HG03280 (cell line): ENCODE results near the gene ATXN2.
"Not testable (repeated sequence)": the region's sequence is repeated elsewhere in the genome, so short reads cannot be mapped to it uniquely, and the experiment has no call there.

Experiments
- ATAC-seq: cut with Tn5 transposase; IDR thresholded peaks from one replicate; pipeline ENCODE4 v1.9.1; 2021; ENCODE audit warnings: mild to moderate bottlenecking, moderate library complexity; ENCODE audit not compliant: unreplicated experiment

The ATXN2 gene

DNA sequence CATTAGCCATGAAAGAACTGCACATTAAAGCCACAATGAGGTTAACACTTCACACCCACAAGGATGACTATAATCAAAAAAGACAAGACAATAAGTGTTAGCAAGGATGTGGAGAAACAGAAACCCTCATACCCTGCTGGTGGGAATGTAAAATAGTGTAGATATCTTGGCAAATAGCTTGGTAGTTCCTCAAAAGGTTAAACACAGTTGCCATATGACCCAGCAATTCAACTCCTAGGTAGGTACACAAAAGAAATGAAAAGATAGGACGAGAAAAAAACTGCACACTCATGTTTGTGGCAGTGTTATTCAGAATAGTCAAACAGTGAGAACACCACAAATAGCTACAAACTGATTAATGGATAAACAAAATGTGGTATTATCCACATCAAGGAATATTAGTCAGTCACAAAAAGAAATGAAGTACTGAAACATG is 93.5 kb downstream of the ATXN2 start:
- ATAC-seq: no peak

DNA sequence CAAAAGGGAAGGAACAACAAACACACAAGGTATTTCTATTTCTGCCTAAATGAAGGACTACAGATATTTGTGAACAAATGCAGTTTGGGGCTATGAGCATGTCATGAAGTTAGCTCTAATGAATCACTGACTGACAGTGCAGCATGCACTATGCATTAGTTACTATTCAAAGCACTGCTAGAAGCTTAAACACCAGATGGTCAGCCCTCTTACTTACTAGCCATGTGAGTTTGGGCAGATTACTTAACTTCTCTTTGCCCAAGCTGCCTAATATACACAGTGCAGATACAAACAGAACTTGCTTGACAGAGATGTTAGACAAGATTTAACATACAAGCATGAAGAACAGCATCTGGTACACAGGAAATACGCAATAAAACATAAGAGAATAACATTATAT is 96.0 kb downstream of the ATXN2 start:
- ATAC-seq: no peak

DNA sequence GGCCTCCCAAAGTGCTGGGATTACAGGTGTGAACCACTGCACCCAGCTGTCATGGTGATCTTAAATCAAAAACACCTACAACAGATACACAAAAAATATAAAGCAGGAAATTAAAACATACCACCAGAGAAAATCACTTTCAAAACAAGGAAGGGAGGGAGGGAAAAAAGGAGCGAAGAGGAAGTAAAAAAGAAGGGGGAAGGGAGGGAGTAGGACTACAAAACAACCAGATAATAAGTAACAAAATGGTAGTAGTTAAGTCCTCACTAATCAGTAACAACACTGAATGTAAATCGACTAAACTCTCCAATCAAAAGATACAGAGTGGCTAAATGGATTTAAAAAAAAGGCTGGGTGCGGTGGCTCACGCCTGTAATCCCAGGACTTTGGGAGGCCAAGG is 104.4 kb downstream of the ATXN2 start:
- no peak for ATAC-seq

DNA sequence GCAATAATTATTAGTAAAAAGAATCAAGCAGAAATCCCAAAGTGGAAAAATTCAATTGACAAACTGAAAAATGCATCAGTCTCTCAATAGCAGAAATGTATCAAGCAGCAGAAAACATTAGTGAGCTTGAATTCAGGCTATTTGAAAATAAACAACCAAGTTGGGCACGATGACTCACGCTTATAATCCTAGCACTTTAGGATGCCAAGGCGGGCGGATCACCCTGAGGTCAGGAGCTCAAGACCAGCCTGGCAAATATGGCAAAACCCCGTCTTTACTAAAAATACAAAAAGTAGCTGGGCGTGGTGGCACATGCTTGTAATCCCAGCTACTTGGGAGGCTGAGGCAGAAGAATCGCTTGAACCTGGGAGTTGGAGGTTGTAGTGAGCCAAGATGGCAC is 106.1 kb downstream of the ATXN2 start:
- not testable (repeated sequence) for ATAC-seq

DNA sequence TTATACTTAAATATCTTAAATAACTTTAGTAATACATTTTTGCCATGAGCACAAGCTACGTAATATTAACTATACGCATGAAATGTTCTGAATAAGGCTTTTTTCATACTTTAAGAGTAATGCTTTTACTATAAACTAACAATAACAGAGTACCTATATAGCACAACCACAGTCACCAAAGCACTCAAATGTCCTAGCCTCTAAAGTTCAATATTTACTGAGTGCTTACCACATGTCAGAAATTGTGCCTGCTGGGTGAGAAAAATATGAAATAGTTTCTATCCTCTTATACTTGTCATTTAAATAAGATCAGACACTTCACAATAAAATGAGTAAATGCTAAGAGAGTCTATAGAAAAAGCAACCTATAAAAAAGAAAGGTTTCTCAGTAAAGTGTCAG is 110.3 kb downstream of the ATXN2 start:
- no peak for ATAC-seq

DNA sequence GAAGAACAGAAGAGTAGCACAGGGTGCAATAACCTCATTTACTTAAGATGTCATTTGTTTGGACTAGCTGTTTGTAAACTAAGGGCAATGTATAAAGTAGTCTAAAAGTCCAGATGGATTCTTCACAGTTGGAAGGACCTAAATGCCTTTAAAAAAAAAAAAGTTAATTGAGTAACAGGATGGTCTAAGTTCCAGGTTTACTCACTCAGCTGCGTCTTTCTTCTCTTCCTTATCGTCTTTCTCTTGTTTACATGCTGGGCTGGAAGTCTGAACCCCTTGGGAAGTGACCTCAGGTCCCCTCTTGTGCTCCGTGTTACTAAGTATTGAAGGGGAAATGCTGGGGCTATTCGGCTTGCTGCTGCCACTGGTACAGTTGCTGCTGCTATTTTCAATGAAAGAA is 110.8 kb downstream of the ATXN2 start:
- ATAC-seq: no peak

DNA sequence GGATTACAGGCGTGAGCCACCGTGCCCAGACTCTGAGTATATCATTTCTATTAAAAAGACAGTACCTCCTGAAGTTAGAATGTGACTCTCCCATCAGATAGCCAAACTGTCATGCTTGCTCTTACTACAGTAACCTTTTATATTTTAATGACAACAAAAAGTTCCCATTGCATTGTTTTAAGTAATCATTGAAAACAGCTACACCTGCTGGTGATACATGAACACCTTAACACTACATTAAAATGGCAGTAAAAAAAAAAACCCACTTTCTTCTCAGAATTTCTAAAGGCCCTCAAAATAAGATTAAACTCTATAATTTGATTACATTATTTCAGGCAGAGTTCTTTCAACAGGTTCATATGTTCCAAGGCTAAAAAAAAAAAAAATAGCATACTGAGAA is 116.7 kb downstream of the ATXN2 start:
- ATAC-seq: no peak

DNA sequence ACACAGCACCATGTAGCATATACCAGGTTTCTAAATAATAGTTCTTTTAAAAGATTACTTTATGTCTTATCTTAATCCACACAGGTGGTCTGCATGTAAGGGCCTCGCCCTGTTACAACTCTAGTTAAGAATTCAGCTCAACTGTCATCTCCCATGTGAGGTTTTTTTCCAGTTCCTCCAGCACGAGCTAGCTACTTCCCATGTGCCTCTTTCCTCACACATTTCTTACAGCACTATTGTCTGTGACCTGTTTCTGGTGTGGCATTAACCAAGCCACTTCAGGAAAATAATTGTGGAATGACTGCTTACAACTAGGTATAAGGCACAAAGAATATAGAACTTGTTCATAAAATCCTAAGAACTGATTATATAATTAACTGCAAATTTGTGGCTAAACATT is 127.9 kb downstream of the ATXN2 start:
- ATAC-seq: no peak

DNA sequence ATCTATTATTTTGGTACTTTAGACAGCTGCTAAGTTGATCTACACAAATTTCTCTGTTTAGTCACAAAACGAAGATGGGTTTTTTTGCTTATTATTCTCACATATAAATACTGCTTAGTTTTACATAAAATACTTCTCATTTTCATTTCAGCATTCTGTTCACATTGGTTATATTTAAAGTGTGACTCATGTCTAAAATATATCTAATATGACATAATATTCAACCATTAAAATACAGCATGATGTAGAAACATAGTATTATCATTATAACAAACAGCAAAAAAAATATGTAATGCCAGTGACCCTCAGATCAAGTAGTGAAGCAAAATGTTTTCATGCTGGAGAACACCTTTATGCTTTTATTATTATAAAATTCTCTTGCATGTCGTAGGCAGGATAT is 129.7 kb downstream of the ATXN2 start:
- no peak for ATAC-seq

DNA sequence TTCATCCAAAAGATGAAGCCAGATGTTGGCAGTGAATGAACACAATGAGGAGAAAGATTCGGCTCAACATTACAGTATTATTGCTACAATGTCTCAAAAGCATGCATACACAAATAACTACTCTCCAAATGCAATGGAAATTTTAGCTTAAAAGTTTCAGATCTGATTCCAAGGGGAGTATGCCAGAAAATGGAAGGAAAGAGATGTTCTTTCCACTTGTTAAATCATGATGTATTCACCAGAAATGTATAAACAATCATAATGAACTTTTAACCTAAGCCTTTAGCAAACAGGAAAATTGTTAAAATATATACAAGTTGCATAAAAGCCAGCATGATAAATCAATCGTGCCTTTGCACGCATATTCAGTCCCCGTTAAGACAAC is 131.3 kb downstream of the ATXN2 start:
- no peak for ATAC-seq

DNA sequence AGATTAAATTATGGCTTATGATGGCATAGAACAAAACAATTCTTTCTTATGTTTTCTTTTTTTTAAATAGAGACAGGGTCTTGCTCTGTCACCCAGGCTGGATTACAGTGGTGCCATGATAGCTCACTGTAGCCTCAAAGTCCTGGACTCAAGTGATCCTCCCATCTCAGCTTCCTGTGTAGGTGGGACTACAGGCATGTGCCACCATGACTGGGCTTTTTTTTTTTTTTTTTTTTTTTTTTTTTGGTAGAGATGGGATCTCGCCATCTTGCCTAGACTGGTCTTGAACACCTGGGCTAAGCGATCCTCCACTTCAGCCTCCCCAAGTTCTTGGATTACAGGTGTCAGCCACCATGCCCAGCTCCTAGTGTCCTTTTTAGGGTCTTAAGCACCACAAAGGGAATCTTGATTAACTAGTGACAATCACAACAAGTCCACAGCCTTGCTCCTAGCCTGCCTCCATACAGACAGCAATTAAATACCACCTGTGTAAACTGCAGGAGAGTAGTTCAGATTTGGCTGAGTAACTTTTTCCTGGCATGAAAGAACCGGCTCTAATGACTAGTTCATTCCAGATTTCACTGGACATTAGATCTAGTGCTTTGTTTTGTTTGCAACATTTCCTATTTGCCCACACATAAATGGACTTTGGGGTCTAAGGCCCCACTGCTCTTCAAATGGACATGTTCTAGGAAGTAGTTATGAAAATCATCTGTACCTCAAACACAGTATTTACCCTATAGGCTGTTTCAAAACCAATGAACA is 131.8 kb downstream of the ATXN2 start:
- ATAC-seq: no peak

DNA sequence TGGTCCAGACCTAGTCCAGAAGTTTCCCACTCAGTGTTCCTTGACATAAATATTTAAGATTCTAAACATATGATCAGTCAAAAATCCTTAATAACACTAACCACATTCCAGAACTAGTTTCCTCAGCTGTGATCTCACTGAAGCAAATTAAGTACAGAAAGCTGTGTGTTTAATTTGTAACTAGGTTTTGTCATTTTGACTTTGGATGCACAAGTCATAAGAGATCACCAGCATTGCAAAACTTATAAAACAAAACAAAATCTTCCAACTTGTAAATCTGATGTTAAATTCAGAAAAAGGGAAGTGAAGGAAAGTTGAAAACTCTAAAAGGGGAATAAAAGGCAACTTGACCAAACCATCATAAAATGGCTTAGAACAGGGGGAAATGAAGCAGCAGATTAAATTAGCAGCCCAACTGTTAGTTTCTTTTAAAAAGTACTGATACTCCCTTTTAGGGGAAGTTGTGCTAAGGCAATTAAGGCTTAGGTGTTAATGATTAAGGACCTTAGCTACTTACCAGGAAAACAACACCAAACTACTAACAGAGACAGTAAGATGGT is 136.8 kb downstream of the ATXN2 start:
- ATAC-seq: no peak

DNA sequence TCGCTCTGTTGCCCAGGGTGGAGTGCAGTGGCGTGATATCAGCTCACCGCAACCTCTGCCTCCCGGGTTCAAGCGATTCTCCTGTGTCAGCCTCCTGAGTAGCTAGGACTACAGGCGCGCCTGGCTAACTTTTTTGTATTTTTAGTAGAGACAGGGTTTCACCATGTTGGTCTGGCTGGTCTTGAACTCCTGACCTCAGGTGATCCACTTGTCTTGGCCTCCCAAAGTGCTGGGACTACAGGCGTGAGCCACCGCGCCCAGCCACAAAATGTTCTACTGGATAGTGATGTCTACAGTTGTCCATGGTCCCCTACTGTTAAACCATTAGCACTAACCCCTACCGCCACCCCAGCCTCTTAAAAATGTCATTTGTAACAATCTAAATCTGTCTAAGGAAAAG is 139.0 kb downstream of the ATXN2 start:
- ATAC-seq: not testable (repeated sequence)

DNA sequence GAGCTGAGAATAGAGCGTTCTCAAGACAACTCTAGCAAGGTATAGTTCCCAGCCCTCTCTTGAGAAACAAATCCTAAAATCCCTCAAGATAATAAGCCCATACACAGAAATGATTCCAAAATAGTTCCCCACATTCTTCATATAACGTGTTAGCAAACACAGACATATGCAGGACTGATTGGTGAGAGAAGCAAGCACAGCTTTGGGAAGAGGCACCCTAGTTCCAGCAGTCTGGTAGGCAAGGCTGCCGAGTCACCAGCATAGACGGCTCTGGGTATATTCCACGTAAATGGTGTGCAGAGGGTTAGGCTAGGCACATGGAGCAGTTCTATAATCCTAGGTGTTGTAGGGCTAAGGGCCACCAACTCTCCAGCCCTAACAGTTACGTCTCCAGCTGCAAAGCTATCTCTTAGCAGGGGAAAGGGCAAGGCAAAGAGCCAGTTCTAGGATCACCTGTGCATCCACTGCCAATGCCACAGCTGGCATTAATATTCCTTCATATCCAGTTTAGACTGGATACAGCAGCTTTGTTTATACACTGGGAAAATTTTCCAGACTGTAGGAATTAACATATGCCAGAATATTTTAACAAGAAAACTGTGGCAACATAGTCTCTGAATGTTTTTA is 140.5 kb downstream of the ATXN2 start:
- ATAC-seq: no peak

DNA sequence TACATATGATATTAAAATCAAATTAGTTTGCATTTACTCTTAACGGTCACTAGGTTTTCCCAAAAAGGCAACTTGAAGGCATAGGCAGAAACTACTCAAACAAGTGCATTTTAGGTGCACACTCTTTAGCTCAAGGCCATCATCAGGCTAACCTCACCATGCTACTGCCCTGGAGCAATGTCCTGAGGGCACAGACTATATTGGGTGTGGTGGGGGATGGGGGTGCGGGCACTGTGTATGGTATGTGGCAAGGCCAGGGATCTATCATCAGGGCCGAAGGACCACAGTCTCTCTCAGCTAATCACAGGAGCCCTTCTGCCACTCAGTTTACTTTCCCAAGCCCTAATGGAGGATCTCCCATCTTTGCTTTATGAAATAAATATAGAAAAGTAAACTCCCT is 141.5 kb downstream of the ATXN2 start:
- no peak for ATAC-seq

DNA sequence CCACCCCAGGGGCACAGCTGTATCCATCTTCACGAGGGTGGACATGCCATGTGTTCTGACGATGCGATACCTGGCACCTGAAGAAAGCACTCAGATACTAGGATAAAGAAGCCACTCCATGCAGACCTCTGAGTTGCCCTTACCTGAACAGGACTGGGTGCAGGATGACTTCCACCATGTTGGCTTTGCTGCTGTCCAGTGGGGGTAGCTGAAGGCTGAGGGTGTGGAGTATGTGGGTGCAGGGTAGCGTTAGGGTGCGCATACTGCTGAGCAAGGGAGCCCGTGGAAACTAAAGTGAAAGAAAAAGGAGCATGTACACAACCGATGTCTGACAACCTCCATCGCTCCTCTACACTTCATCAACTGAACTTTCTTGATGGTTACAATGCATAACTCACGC is 142.0 kb downstream of the ATXN2 start:
- ATAC-seq: no peak

DNA sequence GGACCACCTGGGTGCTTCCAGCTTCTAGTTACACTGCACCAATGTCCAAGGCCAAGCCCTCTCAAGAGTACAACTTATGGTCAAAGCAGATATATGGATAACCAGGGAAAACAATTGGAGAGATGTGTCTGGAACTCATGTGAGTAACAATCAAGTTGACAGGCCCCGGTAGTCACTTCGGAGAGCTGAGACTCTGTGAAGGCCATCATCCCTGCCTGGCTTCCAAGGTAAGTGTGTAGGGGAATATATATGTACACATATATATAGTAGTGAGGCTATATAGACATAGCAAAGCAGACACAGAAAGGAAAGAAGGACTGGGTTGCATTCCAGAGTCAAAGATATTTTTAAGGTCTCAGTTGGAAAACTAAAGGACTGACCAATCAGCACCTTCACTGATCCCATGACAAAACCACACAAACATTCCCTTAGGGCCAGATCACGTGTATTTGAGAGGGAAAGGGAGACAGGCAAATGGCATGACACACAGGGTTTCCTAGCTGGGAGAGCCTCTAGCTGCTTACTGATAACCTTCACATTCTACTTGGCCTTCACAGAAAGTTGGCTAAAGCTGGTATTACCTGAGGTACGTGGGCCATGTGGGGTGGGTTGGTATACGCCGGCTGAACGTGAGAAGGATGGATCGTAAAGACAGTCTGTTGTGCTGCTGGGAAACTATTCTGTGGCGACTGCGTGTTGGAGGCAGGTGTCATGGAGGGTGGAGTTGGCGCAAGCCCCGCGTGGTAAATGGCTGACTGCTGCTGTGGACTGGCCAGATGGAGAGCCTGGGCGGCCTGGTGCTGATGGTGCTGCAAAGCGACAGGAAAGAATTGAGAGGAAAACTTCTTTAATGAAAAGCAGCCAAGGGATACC is 143.4 kb downstream of the ATXN2 start:
- no peak for ATAC-seq

DNA sequence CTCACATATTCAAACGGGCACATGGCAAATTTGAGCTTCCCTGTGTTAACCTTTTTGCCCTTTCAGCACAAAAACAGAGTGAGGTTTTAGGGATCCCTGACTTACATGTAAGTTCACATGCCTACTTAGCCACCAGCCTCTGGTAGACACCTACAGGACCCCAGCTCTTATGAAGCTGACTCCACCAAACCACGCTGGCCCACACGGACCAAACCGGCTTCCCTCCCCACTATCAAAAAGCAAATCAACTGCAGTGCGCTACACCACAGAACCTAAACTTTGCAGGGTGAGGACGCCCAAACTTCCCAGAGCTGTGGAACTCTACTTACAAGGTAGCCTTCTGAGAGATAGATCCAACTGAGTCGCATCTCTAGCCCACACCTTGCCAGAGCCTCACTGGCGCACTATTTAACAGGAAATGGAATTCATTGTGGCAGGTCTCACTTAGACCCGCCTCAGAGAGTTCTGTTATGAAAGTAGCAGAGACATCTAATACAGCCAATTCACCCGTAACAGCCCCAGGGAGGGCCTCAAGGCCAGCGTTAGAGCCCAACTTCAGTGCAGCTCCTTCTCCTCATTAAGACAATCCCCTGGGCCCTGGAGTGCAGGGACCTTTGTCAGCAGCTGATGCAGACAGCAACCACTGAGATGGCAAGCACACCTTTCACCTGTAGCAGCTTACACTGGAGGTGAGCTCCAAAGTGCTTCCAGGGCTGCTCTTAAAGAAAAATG is 144.2 kb downstream of the ATXN2 start:
- no peak for ATAC-seq

DNA sequence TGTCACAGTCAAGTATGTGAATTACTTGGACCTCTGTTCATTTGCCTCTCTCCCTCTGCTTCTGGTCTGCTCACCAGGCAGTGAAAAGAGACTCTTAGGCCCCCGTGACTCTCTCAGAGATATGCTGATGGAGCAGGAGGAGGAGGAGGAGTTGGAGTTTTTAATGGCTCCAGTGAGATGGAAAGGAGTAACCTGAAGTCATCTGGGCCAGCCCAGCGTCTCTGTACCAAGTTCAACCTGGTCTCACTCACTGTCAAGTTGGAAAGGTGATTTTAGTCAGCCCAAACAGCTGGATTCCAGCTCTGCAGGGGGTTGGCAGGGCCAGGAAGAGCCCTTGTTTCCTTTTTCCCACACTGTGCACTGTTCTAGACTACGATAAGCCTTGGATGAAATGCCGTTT is 144.8 kb downstream of the ATXN2 start:
- ATAC-seq: no peak

DNA sequence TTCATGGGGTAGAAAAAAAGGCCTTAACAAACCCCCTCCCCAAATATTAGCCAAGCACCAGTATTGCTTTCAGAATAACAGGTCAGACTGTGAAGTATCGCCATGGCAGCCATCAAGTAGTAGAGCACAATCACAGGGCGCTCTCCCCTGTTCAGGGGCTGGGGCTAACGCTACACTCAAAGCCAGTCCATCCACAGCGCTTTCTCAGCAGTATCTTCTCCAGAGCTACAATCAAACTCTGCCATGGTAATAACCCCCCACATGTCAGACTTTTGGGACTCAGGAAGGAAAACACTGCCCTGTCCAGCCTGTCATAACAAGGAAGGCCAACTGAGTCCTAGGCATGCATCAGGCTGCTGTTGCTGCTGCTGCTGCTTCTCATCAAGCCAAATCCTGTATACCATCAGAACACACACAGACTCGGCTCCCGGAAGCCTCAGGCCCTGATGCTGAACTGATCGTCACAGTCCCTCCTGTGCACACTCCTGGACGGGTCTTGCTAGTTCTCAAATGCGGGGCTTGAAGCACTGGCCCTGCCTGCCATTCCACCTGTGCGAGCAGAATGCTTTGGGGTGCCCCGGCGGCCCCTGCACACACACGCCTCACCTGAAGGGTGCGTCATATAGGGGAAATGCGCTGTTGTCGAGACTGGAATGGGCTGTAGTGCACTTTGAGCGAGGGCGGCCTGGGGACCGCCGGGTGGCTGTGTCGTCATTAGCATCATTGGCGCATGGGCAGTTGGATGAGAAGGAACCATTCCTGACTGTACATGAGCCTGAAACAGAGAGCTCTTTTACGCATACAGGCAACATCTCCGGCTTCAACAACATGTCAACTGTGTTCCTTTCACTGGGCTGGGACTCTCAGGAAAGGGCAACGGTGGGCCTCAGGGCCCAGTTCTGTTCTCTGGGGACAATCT is 145.8 kb downstream of the ATXN2 start:
- ATAC-seq: no peak
